22Rv1 (cell line): ENCODE data around the gene UVRAG.

Experiments used
- CTCF ChIP-seq: fragments of 450-650 bp; IDR thresholded peaks from 2 replicates; pipeline ENCODE4 v1.5.1; 2017; ENCODE audit warnings: mild to moderate bottlenecking
- ZFX ChIP-seq: fragments of 450-650 bp; IDR thresholded peaks from 2 replicates; pipeline ENCODE4 v1.6.1; 2017; ENCODE audit warnings: antibody characterized with exemption, borderline replicate concordance

- TF ChIP-seq CTCF (no peak), ZFX (no peak)
Measured at GRCh38 chr11:75949023-75949672, 134.1 kb downstream of the UVRAG start.
